ENCODE measurements around the gene TMEM91.

TMEM91 gene

DNA sequence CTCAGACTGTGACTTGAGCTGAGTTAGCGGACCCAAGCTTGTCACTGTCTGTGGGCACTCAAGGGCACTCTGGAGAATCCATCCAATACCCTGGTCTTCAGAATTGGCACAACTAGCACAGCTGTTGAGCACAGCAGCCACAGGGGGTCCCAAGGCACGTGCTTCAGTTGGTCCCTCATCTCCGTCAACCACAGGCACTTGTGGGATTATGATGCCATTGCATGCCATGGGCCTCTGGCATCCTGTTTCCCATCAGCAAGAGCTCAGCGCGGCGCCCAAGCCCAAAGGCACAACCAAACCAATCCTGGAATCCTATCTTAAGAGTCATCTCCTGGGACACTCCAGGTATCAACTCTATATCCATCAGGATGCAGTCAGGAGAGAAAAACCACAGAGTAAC, 54.6 kb downstream of the TMEM91 start:
- no peak for DNase-seq (ENCODE audit: low read depth, low spot score)
- Histone ChIP-seq H3K4me1 (ENCODE audit: control insufficient read depth, insufficient read depth, low read length) (no peaks in the 10 kb centered on the region; the same call in 1 of the 2 replicates), H3K4me3 (ENCODE audit: low read length) (no peak overlapping the region), H3K36me3 (ENCODE audit: control insufficient read depth, insufficient read depth, low read length) (peaks cover 18% of the 10 kb centered on the region), H3K27me3 (ENCODE audit: control insufficient read depth, insufficient read depth, low read length) (no peaks in the 10 kb centered on the region), H3K27ac (ENCODE audit: low read length) (no peak overlapping the region), H3K9me3 (ENCODE audit: control insufficient read depth, insufficient read depth, low read length) (no peaks in the 10 kb centered on the region)
- no CpG with 5 or more reads among the region's 6 CpGs for WGBS (ENCODE audit: insufficient coverage, insufficient read length)

DNA sequence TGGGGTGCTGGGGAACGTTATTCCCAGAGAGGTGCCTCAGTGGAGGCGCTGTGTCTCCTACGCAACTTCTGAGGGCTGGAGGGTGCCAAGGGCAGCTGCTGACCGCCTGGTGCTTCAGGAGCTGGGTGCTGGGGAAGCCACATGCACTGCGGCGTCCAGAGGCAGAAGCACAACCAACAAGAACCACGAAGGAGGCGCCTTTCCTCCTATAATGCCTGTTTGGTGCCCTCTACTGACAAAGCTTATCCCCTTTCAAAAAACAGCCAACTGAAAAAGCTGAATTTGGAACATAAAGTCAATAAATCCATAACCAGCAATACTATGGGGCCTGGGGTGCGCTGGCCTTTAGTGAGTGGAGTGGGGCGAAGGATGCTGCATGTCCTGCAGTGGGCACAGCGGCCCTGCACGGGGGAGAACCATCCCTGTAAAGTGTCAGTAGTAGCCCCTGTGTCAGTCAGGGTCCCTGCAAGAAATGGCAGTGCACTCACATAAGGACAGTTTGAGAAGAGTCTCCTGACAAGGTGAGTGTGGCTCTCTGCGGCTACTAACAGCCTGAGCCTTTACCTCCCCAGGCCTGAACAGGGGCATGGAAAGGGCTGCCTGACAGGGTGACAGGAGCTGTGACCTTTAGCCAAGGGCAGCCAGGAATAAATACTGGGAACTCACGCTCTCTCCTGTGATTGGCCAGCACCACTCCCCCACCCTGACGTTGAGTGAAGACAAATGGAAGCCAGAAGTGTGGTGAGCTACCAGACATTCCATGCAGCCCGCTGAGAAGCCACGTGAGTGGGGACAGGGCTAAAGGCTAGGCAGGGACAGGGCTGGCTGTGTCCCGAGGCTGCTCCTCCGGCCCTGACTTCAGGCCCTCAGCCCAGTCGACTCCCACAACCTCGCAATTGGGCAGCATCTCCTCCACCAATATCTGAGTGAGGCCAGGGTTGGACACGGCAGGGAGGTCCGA, 55.4 kb downstream of the TMEM91 start:
- no CpG with 5 or more reads among the region's 23 CpGs for WGBS (ENCODE audit: insufficient coverage, insufficient read length)
- no peaks in the 10 kb centered on the region for H3K27me3 ChIP-seq (ENCODE audit: control insufficient read depth, insufficient read depth, low read length)
- no peak for DNase-seq (ENCODE audit: low read depth, low spot score)
- no peaks in the 10 kb centered on the region; the same call in 1 of the 2 replicates for H3K4me1 ChIP-seq (ENCODE audit: control insufficient read depth, insufficient read depth, low read length)
- no peak overlapping the region for H3K4me3 ChIP-seq (ENCODE audit: low read length)
- H3K27ac ChIP-seq (ENCODE audit: low read length) = no peak overlapping the region
- H3K36me3 ChIP-seq (ENCODE audit: control insufficient read depth, insufficient read depth, low read length) = peaks cover 18% of the 10 kb centered on the region
- no peaks in the 10 kb centered on the region for H3K9me3 ChIP-seq (ENCODE audit: control insufficient read depth, insufficient read depth, low read length)

DNA sequence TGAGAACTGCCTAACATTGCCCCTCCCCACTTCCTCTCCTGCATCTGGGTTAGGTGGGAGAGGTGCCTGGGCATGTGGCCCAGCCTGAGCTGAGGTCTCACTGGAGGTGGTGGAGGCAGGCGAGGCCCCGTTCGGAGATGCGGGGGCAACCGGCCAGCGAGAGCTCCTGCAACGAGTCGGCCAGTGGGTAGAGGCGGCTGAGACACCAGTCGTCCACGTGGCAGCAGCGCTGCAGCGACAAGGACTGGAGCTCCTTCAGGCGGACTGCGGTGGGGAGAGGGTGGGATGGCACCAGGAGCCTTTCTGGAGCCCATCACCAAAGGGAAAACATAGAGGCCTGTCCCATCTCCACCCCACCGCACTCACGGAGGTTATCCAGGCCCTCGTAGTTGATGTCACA, 56.8 kb downstream of the TMEM91 start:
- Histone ChIP-seq H3K27ac (ENCODE audit: low read length) (no peak overlapping the region), H3K4me1 (ENCODE audit: control insufficient read depth, insufficient read depth, low read length) (no peaks in the 10 kb centered on the region; the same call in 1 of the 2 replicates), H3K36me3 (ENCODE audit: control insufficient read depth, insufficient read depth, low read length) (peaks cover 20% of the 10 kb centered on the region), H3K9me3 (ENCODE audit: control insufficient read depth, insufficient read depth, low read length) (no peaks in the 10 kb centered on the region), H3K27me3 (ENCODE audit: control insufficient read depth, insufficient read depth, low read length) (no peaks in the 10 kb centered on the region), H3K4me3 (ENCODE audit: low read length) (no peak overlapping the region)
- no peak for DNase-seq (ENCODE audit: low read depth, low spot score)
- WGBS (ENCODE audit: insufficient coverage, insufficient read length) = no CpG with 5 or more reads among the region's 18 CpGs

Data from iPS DF 6.9 (cell line).